ENCODE results near the gene HNRNPU. TPM values are rescaled to one million over a fixed set of nuclear protein-coding genes. Genes with fewer than 3 reads are reported as not detected.
A peak's percentile ranks its signal among the peaks of the same experiment; 100 is the strongest.

The HNRNPU gene
- total RNA-seq, 1 donor from 2014 or later = 427 TPM

- Mint-ChIP-seq H3K4me3 (ENCODE audit: unreplicated experiment) (peak overlapping the region; percentile 90), H3K27ac (ENCODE audit: unreplicated experiment) (peak overlapping the region; percentile 97), H3K4me1 (ENCODE audit: low read depth, unreplicated experiment) (peaks cover 20% of the 10 kb centered on the region), H3K27me3 (ENCODE audit: unreplicated experiment) (peaks cover 11% of the 10 kb centered on the region), H3K36me3 (ENCODE audit: unreplicated experiment) (no peaks in the 10 kb centered on the region), H3K9me3 (ENCODE audit: unreplicated experiment) (peaks cover 20% of the 10 kb centered on the region)
- TF ChIP-seq CTCF (IDR thresholded peaks at IDR 0.05; ENCODE audit: partially characterized antibody, unreplicated experiment) = no peak
- peak; percentile 23 for DNase-seq
These were observed 671 bp downstream of the HNRNPU start for GRCh38 chr1:244863491-244864252.

GRCh38 chr1:244862699-244863490 is 1.4 kb downstream of the HNRNPU start:
- TF ChIP-seq CTCF (IDR thresholded peaks at IDR 0.05; ENCODE audit: partially characterized antibody, unreplicated experiment) = no peak
- DNase-seq = peak; percentile 95
- H3K4me3 Mint-ChIP-seq (ENCODE audit: unreplicated experiment) = peak overlapping the region; percentile 98
- H3K4me1 Mint-ChIP-seq (ENCODE audit: low read depth, unreplicated experiment) = peaks cover 21% of the 10 kb centered on the region
- H3K27ac Mint-ChIP-seq (ENCODE audit: unreplicated experiment) = peak overlapping the region; percentile 90
- H3K27me3 Mint-ChIP-seq (ENCODE audit: unreplicated experiment) = peaks cover 11% of the 10 kb centered on the region
- H3K9me3 Mint-ChIP-seq (ENCODE audit: unreplicated experiment) = peaks cover 20% of the 10 kb centered on the region
- H3K36me3 Mint-ChIP-seq (ENCODE audit: unreplicated experiment) = no peaks in the 10 kb centered on the region

- Mint-ChIP-seq H3K27ac (ENCODE audit: unreplicated experiment) (peak overlapping the region; percentile 77), H3K36me3 (ENCODE audit: unreplicated experiment) (no peaks in the 10 kb centered on the region), H3K9me3 (ENCODE audit: unreplicated experiment) (peaks cover 20% of the 10 kb centered on the region), H3K27me3 (ENCODE audit: unreplicated experiment) (peaks cover 11% of the 10 kb centered on the region), H3K4me3 (ENCODE audit: unreplicated experiment) (peak overlapping the region; percentile 98), H3K4me1 (ENCODE audit: low read depth, unreplicated experiment) (peaks cover 21% of the 10 kb centered on the region)
- no peak for TF ChIP-seq CTCF (IDR thresholded peaks at IDR 0.05; ENCODE audit: partially characterized antibody, unreplicated experiment)
- no peak for DNase-seq
These were observed 2.0 kb downstream of the HNRNPU start for GRCh38 chr1:244862354-244862698.

- peaks cover 11% of the 10 kb centered on the region for H3K27me3 Mint-ChIP-seq (ENCODE audit: unreplicated experiment)
- H3K4me1 Mint-ChIP-seq (ENCODE audit: low read depth, unreplicated experiment) = peaks cover 21% of the 10 kb centered on the region
- H3K27ac Mint-ChIP-seq (ENCODE audit: unreplicated experiment) = peak overlapping the region; percentile 9
- peaks cover 20% of the 10 kb centered on the region for H3K9me3 Mint-ChIP-seq (ENCODE audit: unreplicated experiment)
- peak overlapping the region; percentile 98 for H3K4me3 Mint-ChIP-seq (ENCODE audit: unreplicated experiment)
- DNase-seq = no peak
- TF ChIP-seq CTCF (IDR thresholded peaks at IDR 0.05; ENCODE audit: partially characterized antibody, unreplicated experiment) = no peak
- peaks cover 4% of the 10 kb centered on the region for H3K36me3 Mint-ChIP-seq (ENCODE audit: unreplicated experiment)
These were observed 2.7 kb downstream of the HNRNPU start for GRCh38 chr1:244861683-244862082.
